Stimulated activated naive B cell treated with anti-CD40 and anti-IgM and Interleukin-4, amounts not matched to agents 10 μg/mL and 1 μg/mL and 100 μg/mL, for 72 hours (primary cell): Measurements from ENCODE around the gene LEF1.
A peak's percentile ranks its signal among the peaks of the same experiment; 100 is the strongest.

Experiments
- ATAC-seq, 2 donors: fragments of 150-1000 bp; cut with Tn5 transposase; replicated peaks; 2 replicates each; pipeline ENCODE4 v1.10.0; 2021; ENCODE audit warnings: moderate library complexity in 1 of 2
- DNase-seq: peaks from one replicate; pipeline ENCODE4 v3.0.0; 2021
- H3K27ac Mint-ChIP-seq: one replicate; pipeline ENCODE4 v1.8.0; 2022; ENCODE audit warnings: mild to moderate bottlenecking, mixed read lengths
- H3K27me3 Mint-ChIP-seq, 2 donors: one replicate each; pipeline ENCODE4 v1.8.0; 2022; ENCODE audit warnings: mixed read lengths in 2 of 2
- H3K36me3 Mint-ChIP-seq, 2 donors: one replicate each; pipeline ENCODE4 v1.8.0; 2022; ENCODE audit warnings: mixed read lengths in 2 of 2, mild to moderate bottlenecking in 1 of 2
- H3K4me1 Mint-ChIP-seq, 2 donors: one replicate each; pipeline ENCODE4 v1.8.0; 2022; ENCODE audit warnings: mixed read lengths in 2 of 2, mild to moderate bottlenecking in 1 of 2
- H3K4me3 Mint-ChIP-seq, 2 donors: one replicate each; pipeline ENCODE4 v1.8.0; 2022; ENCODE audit warnings: mild to moderate bottlenecking in 2 of 2, mixed read lengths in 2 of 2, moderate library complexity in 1 of 2
- H3K9me3 Mint-ChIP-seq, 2 donors: one replicate each; pipeline ENCODE4 v1.8.0; 2022; ENCODE audit warnings: mixed read lengths in 2 of 2, mild to moderate bottlenecking in 1 of 2

LEF1 gene

DNA sequence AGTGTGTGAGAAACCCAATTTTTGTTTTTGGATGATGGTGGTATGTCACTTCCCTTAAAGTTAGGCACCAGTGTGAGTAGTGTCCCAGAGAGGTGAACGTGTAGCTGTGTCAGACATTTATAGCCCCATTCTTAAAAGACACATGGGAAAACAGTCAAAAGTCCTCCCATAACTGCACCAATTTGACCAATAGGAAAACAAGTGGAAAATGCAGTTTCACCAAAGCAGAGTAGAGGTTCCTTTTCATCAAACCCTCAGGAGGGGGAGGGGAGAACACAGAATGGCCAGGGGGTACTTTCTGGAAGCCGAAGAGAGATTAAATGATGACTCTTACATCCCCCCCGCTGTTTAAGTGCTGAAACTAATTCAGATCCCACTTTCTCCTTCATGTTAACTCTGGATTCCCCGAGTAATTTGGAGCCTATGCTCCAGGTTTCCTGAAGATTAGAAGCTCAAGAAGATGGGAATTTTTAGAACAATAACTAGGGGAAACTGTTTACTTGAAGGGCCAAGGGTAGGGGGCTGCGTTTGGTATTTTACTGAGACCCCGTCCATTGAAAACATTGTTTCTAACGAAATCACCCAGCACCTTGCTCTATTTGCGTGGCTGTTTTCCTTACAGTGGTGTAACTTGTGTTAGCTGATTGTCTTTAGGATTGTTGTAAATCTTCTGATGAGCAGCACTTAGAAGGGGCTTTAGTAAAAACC is 2.1 kb upstream of the LEF1 start:
- Mint-ChIP-seq H3K27ac (peak overlapping the region; percentile 66), H3K4me3 (peak overlapping the region; percentile 54 to 93), H3K9me3 (no peaks in the 10 kb centered on the region), H3K36me3 (no peaks in the 10 kb centered on the region), H3K4me1 (peaks cover 33 to 64% of the 10 kb centered on the region in 2 donors), H3K27me3 (peaks cover 47 to 76% of the 10 kb centered on the region in 2 donors)
- ATAC-seq: no peak
- no peak for DNase-seq

DNA sequence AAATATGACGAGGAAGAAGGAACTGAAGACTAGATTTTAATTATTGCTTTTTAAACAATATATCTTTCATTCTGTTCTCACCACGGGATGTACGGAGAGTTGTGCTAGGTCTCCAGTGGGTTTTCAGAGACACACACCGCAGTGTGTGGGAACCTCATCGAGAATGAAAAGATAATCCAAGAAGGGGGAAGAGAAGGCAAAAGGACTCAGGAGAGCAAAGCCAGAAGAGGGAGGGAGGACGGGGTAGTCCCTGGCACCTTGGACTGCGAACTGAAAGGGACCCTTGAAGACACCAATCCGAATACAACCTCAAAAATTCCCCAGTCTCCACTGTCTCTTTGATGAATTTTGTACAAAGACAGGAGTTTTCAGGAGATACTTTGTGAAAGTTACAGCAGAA is 932 bp upstream of the LEF1 start:
- Mint-ChIP-seq H3K4me1 (peaks cover 38 to 68% of the 10 kb centered on the region in 2 donors), H3K27me3 (peaks cover 56 to 76% of the 10 kb centered on the region in 2 donors)

DNA sequence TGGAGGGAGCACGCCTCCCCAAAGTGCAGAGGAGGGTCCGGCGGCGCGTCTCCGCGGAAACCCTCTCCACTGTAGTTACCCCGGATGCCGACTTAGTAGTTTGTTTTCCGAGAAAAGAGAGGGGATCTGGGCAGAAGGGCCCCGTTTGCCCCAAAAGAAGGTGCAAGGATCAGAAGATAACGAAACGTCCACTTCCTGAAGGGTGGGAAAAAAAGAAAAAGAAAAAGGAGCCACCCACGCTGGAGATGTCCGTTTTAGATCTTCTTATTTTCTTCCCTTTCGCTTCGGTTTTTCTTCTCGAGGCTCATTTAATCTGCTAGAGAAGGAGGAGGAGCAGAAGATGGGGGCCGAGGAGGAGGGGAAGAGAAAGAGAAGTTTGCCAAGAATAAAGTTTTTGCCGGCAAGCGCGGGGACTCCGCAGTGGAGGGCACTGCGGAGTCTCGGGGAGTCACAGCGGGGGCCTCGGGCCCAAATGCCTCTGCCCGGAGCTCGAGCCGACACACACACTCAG is 517 bp downstream of the LEF1 start:
- ATAC-seq (no peak), DNase-seq (no peak)
- Mint-ChIP-seq H3K36me3 (no peaks in the 10 kb centered on the region), H3K27ac (peak overlapping the region; percentile 81), H3K27me3 (peaks cover 52 to 63% of the 10 kb centered on the region in 2 donors), H3K9me3 (no peaks in the 10 kb centered on the region), H3K4me3 (peak overlapping the region; percentile 84 to 98), H3K4me1 (peaks cover 38 to 68% of the 10 kb centered on the region in 2 donors)

More for the DNA sequence above, 932 bp upstream of the LEF1 start:
- no peaks in the 10 kb centered on the region for H3K36me3 Mint-ChIP-seq
- ATAC-seq (no peak), DNase-seq (no peak)
- no peaks in the 10 kb centered on the region for H3K9me3 Mint-ChIP-seq
- no peak overlapping the region for H3K27ac Mint-ChIP-seq
- peak overlapping the region; percentile 84 to 98 for H3K4me3 Mint-ChIP-seq

DNA sequence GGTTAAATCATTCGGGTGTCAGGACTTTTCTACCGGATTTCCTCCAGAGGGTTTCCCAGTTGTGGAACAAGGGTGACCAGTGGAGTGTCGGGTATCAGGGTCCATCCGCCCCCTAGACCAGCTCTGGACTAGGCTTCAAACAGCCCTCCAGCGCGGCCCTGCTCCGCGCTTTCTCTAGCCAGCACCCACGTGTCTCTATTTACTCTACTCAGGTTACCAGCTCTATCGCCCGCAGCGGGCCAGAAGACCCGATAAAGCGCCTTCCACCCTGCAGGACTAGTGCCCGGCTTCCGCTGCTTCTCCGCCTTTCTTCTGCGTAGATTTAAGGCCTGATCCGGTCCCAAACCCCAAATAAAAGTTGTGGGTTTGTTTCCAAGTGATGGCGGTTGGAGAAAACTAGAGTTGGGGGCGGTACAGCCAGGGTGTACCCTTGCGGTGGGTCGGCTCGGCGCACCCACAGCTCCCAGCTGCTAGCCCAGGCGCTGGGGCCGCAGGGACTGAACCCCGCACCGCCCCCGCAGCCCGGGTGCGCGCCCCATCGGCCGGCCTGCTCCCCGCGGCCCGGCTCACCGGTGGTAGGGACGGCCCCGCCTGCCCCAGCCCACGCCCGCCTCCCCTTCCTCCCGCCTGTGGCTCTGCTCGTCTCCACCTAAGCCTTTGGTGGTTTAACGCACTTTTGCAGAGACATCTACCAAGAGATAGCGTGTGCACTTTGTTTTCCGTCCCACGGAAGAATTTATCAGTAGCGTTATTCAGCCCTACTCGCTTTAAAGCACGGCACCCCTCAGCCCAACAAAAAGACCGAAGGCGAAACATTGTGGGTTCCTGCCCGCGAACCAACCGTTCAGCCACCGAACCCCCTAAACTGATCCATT is 2.1 kb downstream of the LEF1 start:
- H3K27me3 Mint-ChIP-seq: peaks cover 46 to 51% of the 10 kb centered on the region in 2 donors
- ATAC-seq (peak; percentile 40 to 53), DNase-seq (peak; percentile 31)
- no peaks in the 10 kb centered on the region for H3K36me3 Mint-ChIP-seq
- H3K9me3 Mint-ChIP-seq: no peaks in the 10 kb centered on the region
- peaks cover 32 to 65% of the 10 kb centered on the region in 2 donors for H3K4me1 Mint-ChIP-seq
- H3K4me3 Mint-ChIP-seq: peak overlapping the region; percentile 93 to 98
- peak overlapping the region; percentile 90 for H3K27ac Mint-ChIP-seq

DNA sequence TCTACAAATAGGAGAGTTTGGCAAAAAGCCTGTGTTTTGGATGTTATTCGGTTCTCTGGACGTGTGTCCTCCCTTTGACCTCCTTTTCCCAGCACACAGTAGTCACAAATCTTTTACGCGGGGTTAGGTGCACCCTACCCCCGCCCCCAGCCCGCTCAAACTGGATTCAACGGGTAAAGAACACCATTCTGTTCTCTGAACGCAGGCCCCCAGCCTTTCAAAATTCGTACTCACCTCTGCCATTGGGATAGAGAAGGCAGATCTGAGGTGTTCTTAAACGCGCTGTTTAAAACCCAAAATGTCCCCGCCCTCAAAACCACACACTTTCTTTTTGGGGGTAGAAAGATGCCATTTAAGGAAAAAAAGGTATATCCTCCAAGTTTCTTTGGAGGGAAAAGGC is 2.7 kb downstream of the LEF1 start:
- Mint-ChIP-seq H3K4me1 (peaks cover 26 to 59% of the 10 kb centered on the region in 2 donors), H3K4me3 (peak overlapping the region; percentile 77 to 98), H3K36me3 (no peaks in the 10 kb centered on the region), H3K27ac (peak overlapping the region; percentile 42), H3K9me3 (no peaks in the 10 kb centered on the region), H3K27me3 (peaks cover 39 to 45% of the 10 kb centered on the region in 2 donors)
- DNase-seq (no peak), ATAC-seq (no peak)

DNA sequence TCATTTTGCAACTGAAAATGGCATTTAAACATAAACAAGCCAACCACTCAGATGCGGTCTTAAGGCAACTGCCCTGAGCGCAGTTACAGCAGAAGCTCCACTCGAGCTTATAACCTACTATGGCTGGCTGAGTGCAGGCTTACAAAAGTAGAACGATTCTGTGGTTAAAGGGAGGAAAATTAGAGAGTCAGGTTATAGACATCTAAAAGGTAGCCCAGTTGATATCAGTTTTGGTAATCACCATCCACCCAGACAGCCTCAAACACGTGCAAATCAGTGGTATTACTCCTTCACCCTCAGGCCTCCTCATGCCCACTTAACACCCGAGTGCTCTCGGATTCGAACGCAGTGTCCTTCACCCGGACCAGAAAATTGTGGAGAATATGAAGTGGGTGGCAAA is 3.1 kb downstream of the LEF1 start:
- Mint-ChIP-seq H3K36me3 (no peaks in the 10 kb centered on the region), H3K9me3 (no peaks in the 10 kb centered on the region), H3K27me3 (peaks cover 37 to 40% of the 10 kb centered on the region in 2 donors), H3K4me3 (peak overlapping the region; percentile 19 to 98), H3K4me1 (peaks cover 26 to 55% of the 10 kb centered on the region in 2 donors), H3K27ac (peak overlapping the region; percentile 42)
- ATAC-seq (peak; percentile 39 to 57), DNase-seq (no peak)

DNA sequence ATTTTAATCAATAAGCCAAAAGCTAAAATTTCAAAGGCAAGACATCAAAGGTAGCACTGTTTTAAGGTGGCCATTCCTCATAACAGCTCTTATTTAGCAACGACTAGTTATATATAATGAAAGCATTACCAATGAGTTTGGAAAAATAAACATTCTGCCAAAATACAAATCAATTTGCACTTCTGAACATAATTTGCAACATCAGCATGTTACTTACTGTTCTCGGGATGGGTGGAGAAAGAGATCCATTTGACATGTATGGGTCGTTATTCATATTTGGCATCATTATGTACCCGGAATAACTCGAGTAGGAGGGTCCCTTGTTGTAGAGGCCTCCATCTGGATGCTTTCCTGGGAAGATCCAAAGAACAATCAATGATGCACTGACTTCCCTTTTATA is 5.4 kb downstream of the LEF1 start:
- H3K27me3 Mint-ChIP-seq: peaks cover 18 to 21% of the 10 kb centered on the region in 2 donors
- ATAC-seq: no peak
- DNase-seq: no peak
- peaks cover 17 to 35% of the 10 kb centered on the region in 2 donors for H3K4me1 Mint-ChIP-seq
- H3K4me3 Mint-ChIP-seq: no peak overlapping the region
- no peak overlapping the region for H3K27ac Mint-ChIP-seq
- H3K36me3 Mint-ChIP-seq: no peaks in the 10 kb centered on the region
- H3K9me3 Mint-ChIP-seq: no peaks in the 10 kb centered on the region

DNA sequence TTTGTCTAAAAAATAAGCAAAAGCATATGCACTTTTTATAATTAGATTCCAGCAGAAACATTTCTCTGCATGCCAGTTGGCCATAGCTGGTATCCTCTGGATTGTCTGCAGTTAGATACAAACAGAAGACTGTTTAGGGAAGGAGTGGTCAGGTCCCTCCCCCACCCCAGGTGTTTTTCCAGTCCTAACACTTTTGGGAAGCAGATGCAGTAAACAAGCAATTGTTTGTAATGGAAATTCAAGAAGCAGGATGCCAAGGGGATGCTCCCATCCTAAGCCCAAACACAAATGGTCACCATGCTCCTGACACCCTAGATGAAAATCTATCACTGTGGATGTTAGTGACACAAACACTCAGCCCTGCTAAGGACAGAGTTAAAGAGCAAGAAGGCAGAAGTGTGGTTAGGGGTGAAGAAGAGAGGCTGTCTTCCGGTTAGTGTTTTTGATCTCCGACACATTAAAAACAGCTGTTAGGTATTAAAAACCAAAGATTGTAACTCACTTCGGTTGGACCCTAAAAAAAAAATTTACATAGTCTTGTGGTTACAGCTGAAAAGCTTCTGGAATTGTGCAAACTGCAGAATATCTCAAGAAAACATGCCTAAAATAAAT is 7.9 kb downstream of the LEF1 start:
- ATAC-seq: no peak
- no peak for DNase-seq
- H3K4me3 Mint-ChIP-seq: no peak overlapping the region
- H3K9me3 Mint-ChIP-seq: no peaks in the 10 kb centered on the region
- no peak overlapping the region for H3K27ac Mint-ChIP-seq
- H3K27me3 Mint-ChIP-seq: peaks cover 1 to 9% of the 10 kb centered on the region in 2 donors
- peaks cover 0 to 1% of the 10 kb centered on the region in 2 donors for H3K36me3 Mint-ChIP-seq
- peaks cover 7 to 13% of the 10 kb centered on the region in 2 donors for H3K4me1 Mint-ChIP-seq

DNA sequence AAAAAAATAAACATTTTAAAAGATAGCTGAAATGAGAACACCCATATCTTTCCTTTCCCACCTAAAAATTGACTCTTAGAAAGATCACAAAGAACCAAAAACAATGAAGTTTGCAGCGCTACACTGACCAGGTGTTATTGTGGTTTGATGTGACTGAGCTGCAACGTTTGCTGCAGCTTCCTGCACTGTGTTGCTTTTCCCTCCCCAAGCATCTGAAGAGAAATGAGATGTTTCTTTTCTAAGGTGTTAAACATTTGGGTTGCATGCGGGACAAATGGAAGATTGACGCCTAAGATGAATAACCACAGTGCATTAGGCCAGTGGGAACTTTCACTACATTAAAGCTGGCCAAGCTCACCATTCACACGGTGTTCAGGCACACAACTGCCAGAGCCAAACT is 8.9 kb downstream of the LEF1 start:
- H3K4me1 Mint-ChIP-seq: peaks cover 6 to 17% of the 10 kb centered on the region in 2 donors
- ATAC-seq: no peak
- no peaks in the 10 kb centered on the region for H3K9me3 Mint-ChIP-seq
- H3K27ac Mint-ChIP-seq: no peak overlapping the region
- H3K4me3 Mint-ChIP-seq: no peak overlapping the region
- peaks cover 0 to under 1% of the 10 kb centered on the region in 2 donors for H3K27me3 Mint-ChIP-seq
- no peak for DNase-seq
- peaks cover 0 to 1% of the 10 kb centered on the region in 2 donors for H3K36me3 Mint-ChIP-seq

DNA sequence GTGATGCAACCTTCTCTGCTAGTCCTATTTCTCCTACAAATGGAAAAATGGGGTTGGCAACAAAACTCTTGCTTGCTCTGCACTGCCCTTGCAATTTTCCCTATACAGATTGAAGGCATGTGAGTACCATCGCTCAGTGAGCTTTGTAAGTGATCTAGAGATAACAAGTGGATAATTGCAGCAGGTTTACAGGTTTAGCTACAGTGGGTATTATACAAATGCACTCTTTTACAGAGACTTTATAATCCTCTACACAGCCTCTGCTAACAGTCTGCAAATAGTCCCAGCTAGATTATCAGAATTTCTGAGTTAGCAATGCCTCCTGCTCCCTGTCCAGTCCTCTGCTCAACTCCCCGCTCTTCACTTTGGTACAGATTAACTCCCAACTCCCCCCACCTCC is 11.1 kb downstream of the LEF1 start:
- H3K9me3 Mint-ChIP-seq: no peaks in the 10 kb centered on the region
- H3K27ac Mint-ChIP-seq: no peak overlapping the region
- peaks cover 6 to 16% of the 10 kb centered on the region in 2 donors for H3K4me1 Mint-ChIP-seq

DNA sequence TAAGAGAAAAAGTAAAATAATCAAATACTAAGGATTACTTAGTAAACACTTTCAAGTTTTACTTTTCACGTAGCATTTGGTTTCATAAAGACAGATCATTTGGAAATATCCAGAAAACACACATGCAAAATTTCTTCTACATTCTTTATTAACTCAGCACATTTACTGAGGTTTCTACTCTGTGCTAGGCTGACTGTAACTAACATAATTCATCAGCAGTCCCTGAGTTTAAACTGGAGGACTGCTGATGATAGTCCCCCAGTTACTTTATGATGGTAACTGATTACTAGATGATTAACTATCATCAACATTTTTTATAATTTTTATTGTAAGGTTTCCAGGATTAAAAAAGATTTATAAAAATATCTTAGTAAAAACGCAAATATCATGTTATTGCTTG is 12.3 kb downstream of the LEF1 start:
- H3K27ac Mint-ChIP-seq: no peak overlapping the region
- no peaks in the 10 kb centered on the region for H3K9me3 Mint-ChIP-seq
- DNase-seq: no peak
- peaks cover 3 to 7% of the 10 kb centered on the region in 2 donors for H3K36me3 Mint-ChIP-seq
- peaks cover 0 to 4% of the 10 kb centered on the region in 2 donors for H3K27me3 Mint-ChIP-seq
- ATAC-seq: no peak
- H3K4me1 Mint-ChIP-seq: peaks cover 8 to 12% of the 10 kb centered on the region in 2 donors
- no peak overlapping the region for H3K4me3 Mint-ChIP-seq

More for the DNA sequence above, 11.1 kb downstream of the LEF1 start:
- Mint-ChIP-seq H3K36me3 (peaks cover 0 to 5% of the 10 kb centered on the region in 2 donors), H3K4me3 (no peak overlapping the region), H3K27me3 (no peaks in the 10 kb centered on the region)
- ATAC-seq: no peak
- DNase-seq: no peak

DNA sequence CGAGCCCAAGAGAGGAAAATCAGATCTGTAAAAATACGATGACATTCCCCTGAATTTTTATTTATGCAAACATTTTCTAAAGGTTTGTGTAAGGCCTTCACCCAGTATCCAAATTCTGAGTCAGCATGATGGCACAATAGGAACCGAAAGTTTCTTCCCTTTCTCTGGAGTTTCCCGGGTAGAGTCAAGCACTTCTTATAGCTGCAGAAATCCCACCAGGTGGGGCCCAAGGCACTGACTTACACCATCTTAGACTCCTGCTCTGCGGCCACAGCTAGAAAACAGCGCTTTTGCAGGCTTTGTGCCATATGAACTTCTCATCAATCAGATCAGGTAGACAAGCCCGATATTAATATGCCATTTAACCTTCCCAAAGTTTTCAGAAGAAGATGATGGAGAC is 13.4 kb downstream of the LEF1 start:
- ATAC-seq: no peak
- H3K4me1 Mint-ChIP-seq: peaks cover 6 to 16% of the 10 kb centered on the region in 2 donors
- no peak overlapping the region for H3K4me3 Mint-ChIP-seq
- no peak for DNase-seq
- peaks cover 3 to 7% of the 10 kb centered on the region in 2 donors for H3K36me3 Mint-ChIP-seq
- H3K27ac Mint-ChIP-seq: peak overlapping the region; percentile 11
- peaks cover 0 to 4% of the 10 kb centered on the region in 2 donors for H3K27me3 Mint-ChIP-seq
- H3K9me3 Mint-ChIP-seq: no peaks in the 10 kb centered on the region

DNA sequence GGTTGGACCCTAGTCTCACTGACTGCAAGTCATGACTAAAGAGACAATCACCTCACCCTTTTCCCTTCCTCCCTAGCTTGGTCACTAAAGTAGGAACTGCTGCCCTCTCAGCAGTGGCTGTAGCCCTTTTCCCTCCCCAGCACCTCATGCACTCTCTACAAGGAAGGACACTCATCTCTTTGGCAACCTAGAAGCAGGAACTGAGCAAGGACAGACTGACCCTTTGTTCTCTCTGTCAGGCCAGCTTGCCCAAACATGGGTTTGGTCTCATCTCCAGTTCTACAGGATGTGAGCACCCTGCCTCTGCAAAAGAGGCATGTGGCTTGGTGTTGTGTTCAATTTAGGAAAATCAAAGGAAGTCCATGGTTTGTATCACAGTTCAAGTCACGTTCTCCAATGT is 15.8 kb downstream of the LEF1 start:
- H3K4me3 Mint-ChIP-seq: no peak overlapping the region
- H3K36me3 Mint-ChIP-seq: peaks cover 3 to 6% of the 10 kb centered on the region in 2 donors
- peaks cover 6 to 16% of the 10 kb centered on the region in 2 donors for H3K4me1 Mint-ChIP-seq
- H3K27me3 Mint-ChIP-seq: peaks cover 0 to 4% of the 10 kb centered on the region in 2 donors
- H3K9me3 Mint-ChIP-seq: no peaks in the 10 kb centered on the region
- H3K27ac Mint-ChIP-seq: no peak overlapping the region
- ATAC-seq: no peak
- no peak for DNase-seq
